ENCODE measurements around the gene RAB3IL1.
"Not testable (repeated sequence)": the region's sequence is repeated elsewhere in the genome, so short reads cannot be mapped to it uniquely, and the experiment has no call there.

Gene RAB3IL1

DNA sequence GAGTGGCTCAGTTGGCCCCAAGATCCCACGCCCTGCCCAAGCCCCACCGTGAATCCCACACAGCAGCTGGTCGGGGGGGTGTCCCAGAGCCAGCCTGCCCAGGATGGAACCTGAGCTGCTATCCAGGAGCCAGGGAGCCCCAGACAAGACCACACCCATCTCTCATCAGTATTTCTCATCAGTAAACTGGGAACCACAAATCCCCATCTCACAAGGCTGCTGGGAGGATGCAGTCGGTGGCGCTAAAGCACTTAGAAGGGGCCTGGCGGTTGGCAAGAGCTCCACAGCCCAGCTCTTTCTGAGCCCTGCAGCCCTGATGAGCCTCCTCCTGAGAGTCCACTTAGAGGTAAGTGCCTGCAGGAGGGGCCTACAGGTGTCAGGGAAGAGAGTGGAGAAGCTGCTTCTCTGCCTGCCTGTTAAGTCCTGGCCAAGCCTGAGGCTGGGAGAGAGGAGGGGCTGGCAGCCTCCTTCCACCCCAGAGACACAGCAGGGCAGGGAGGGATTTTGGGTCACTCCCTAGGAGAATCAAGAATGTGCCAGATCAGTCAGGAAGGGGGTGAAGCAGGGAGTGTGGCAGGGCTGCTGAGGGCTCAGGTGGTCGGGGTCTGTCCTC is 32.1 kb downstream of the RAB3IL1 start:
- no peak for DNase-seq
- TF ChIP-seq, protein P1, sequence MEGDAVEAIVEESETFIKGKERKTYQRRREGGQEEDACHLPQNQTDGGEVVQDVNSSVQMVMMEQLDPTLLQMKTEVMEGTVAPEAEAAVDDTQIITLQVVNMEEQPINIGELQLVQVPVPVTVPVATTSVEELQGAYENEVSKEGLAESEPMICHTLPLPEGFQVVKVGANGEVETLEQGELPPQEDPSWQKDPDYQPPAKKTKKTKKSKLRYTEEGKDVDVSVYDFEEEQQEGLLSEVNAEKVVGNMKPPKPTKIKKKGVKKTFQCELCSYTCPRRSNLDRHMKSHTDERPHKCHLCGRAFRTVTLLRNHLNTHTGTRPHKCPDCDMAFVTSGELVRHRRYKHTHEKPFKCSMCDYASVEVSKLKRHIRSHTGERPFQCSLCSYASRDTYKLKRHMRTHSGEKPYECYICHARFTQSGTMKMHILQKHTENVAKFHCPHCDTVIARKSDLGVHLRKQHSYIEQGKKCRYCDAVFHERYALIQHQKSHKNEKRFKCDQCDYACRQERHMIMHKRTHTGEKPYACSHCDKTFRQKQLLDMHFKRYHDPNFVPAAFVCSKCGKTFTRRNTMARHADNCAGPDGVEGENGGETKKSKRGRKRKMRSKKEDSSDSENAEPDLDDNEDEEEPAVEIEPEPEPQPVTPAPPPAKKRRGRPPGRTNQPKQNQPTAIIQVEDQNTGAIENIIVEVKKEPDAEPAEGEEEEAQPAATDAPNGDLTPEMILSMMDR (IDR thresholded peaks at IDR 0.05) = no peak
- H3K27ac Mint-ChIP-seq = no peak overlapping the region
- H3K4me1 Mint-ChIP-seq = peaks cover 3% of the 10 kb centered on the region
- H3K9me3 Mint-ChIP-seq = peaks cover 4% of the 10 kb centered on the region
- no peak overlapping the region for H3K4me3 Mint-ChIP-seq
- peaks cover 14% of the 10 kb centered on the region for H3K27me3 Mint-ChIP-seq (ENCODE audit: low read depth, poor library complexity)
- no peaks in the 10 kb centered on the region for H3K36me3 Mint-ChIP-seq (ENCODE audit: low read depth)

DNA sequence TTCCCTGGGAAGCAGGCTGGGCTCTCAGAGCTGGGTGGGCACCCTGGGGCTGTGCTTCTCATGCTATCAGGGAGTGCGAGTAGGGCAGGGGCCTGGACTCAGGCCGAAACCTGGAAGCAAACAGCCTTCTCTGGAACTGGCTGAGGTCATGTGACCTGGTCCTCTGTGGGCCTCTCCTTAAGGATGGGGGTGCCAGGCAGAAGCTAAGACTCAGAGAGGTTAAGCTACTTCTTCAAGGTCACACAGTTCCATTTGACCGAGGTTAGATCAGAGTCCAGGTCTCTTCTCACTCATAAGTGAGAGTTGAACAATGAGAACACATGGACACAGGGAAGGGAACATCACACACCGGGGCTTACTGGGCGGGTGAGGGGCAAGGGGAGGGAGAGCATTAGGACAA is 33.4 kb downstream of the RAB3IL1 start:
- peaks cover 6% of the 10 kb centered on the region for H3K27me3 Mint-ChIP-seq (ENCODE audit: low read depth, poor library complexity)
- H3K27ac Mint-ChIP-seq = peak overlapping the region; percentile 39
- H3K4me3 Mint-ChIP-seq = no peak overlapping the region
- DNase-seq = no peak
- H3K4me1 Mint-ChIP-seq = peaks cover 10% of the 10 kb centered on the region
- peaks cover 4% of the 10 kb centered on the region for H3K9me3 Mint-ChIP-seq
- TF ChIP-seq, protein P1 (IDR thresholded peaks at IDR 0.05) = no peak
- H3K36me3 Mint-ChIP-seq (ENCODE audit: low read depth) = no peaks in the 10 kb centered on the region

DNA sequence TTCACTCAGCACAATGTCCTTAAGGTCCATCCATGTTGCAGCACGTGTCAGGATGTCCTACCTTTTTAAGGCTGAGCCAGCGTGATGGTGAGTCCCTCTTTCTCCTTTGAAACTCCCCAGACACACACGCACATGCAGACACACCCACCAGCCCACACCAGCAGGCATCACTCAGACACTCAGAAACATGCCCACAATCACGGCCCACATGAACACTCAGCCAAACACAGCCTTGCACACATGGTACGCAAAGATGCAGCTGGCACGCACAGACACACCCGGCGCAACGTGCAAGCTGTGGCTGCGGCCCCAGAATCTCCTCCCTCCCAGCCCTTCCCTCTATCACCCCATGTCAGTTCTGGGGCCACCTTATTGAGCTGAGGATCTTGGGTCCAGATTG is 34.0 kb downstream of the RAB3IL1 start:
- Mint-ChIP-seq H3K9me3 (peaks cover 4% of the 10 kb centered on the region), H3K27me3 (ENCODE audit: low read depth, poor library complexity) (peaks cover 6% of the 10 kb centered on the region), H3K36me3 (ENCODE audit: low read depth) (no peaks in the 10 kb centered on the region), H3K27ac (no peak overlapping the region), H3K4me1 (peaks cover 10% of the 10 kb centered on the region), H3K4me3 (no peak overlapping the region)
- TF ChIP-seq, protein P1 (IDR thresholded peaks at IDR 0.05) = no peak
- DNase-seq = no peak

GRCh38 chr11:61882879-61883278 is 34.5 kb downstream of the RAB3IL1 start:
- TF ChIP-seq, protein P1 (IDR thresholded peaks at IDR 0.05) = no peak
- no peak overlapping the region for H3K27ac Mint-ChIP-seq
- peaks cover 4% of the 10 kb centered on the region for H3K9me3 Mint-ChIP-seq
- H3K4me1 Mint-ChIP-seq = peaks cover 10% of the 10 kb centered on the region
- H3K27me3 Mint-ChIP-seq (ENCODE audit: low read depth, poor library complexity) = peaks cover 6% of the 10 kb centered on the region
- H3K36me3 Mint-ChIP-seq (ENCODE audit: low read depth) = no peaks in the 10 kb centered on the region
- no peak for DNase-seq
- no peak overlapping the region for H3K4me3 Mint-ChIP-seq

GRCh38 chr11:61882267-61882666 is 35.1 kb downstream of the RAB3IL1 start:
- not testable (repeated sequence) for H3K27ac Mint-ChIP-seq; H3K27me3 Mint-ChIP-seq (ENCODE audit: low read depth, poor library complexity); H3K9me3 Mint-ChIP-seq; DNase-seq; H3K36me3 Mint-ChIP-seq (ENCODE audit: low read depth); H3K4me3 Mint-ChIP-seq; H3K4me1 Mint-ChIP-seq

DNA sequence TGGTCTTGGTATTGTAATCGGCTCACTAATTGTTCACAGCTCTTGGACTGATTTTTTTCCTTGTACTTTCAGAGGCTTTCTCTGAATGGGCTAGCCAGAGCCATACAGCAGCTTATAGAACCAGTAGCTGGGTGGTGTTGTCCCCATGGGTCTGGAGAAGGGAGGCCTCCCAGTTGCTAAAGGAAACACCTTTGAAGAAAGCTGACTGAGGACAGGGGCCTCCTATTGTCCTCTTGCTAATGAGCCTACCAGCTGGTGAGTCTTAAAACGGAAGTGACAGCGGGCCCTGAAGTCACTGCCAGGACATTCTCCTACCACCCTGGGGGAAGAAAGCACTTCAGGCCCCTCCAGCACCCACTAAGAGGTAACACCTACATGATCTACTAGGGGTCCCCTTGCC is 36.0 kb downstream of the RAB3IL1 start:
- Mint-ChIP-seq H3K4me3 (no peak overlapping the region), H3K36me3 (ENCODE audit: low read depth) (no peaks in the 10 kb centered on the region), H3K27ac (peak overlapping the region; percentile 2), H3K27me3 (ENCODE audit: low read depth, poor library complexity) (peaks cover 6% of the 10 kb centered on the region), H3K4me1 (peaks cover 10% of the 10 kb centered on the region), H3K9me3 (peaks cover 4% of the 10 kb centered on the region)
- no peak for DNase-seq
- TF ChIP-seq, protein P1 (IDR thresholded peaks at IDR 0.05) = no peak
